ENCODE data around the gene NTM.

- TF ChIP-seq EP300 (IDR thresholded peaks at IDR 0.05; ENCODE audit: low read depth) (no peak), CTCF (IDR thresholded peaks at IDR 0.05) (no peak)
Observed at GRCh38 chr11:131486100-131486499, 115.7 kb downstream of the NTM start.

All from transverse colon (tissue), 3 donors.